HepG2 (cell line): ENCODE measurements around the gene OBSL1. TPM values are rescaled to one million over a fixed set of nuclear protein-coding genes. Genes with fewer than 3 reads are reported as not detected.
A peak's percentile ranks its signal among the peaks of the same experiment; 100 is the strongest.

Source experiments
- ATF7-NPFF ChIP-seq: sonication (generic); formaldehyde crosslinking; IDR thresholded peaks from 2 replicates; pipeline ENCODE4 v1.8.1; 2023; ENCODE audit warnings: mild to moderate bottlenecking, low read depth, missing genetic modification reagents, moderate library complexity
- BORCS8-MEF2B ChIP-seq: sonication (generic); formaldehyde crosslinking; IDR thresholded peaks from 2 replicates; pipeline ENCODE4 v1.8.0; 2022; ENCODE audit warnings: mild to moderate bottlenecking, missing genetic modification reagents
- GFI1 ChIP-seq: sonication (generic); formaldehyde crosslinking; IDR thresholded peaks from 2 replicates; pipeline ENCODE4 v1.5.0; 2020; ENCODE audit warnings: missing genetic modification reagents, mild to moderate bottlenecking, borderline replicate concordance
- KLF11 ChIP-seq: IDR thresholded peaks from 2 replicates; pipeline ENCODE4 v1.6.1; 2016; ENCODE audit warnings: missing compliant biosample characterization
- MAF1 ChIP-seq: sonication (generic); formaldehyde crosslinking; IDR thresholded peaks from 2 replicates; pipeline ENCODE4 v1.5.0; 2020; ENCODE audit warnings: missing genetic modification reagents, borderline replicate concordance
- MAFK ChIP-seq, 2 experiments: IDR thresholded peaks in 1 of 2; conservative IDR thresholded peaks in 1 of 2; 2 replicates each; pipeline ENCODE4 v1.6.1; 2011; ENCODE audit warnings: improper control_type of control experiment in 2 of 2, low read length in 2 of 2
- SPEN ChIP-seq: sonication (generic); formaldehyde crosslinking; IDR thresholded peaks from 2 replicates; pipeline ENCODE4 v1.5.1; 2020; ENCODE audit warnings: low read depth, mild to moderate bottlenecking, missing genetic modification reagents
- TARDBP ChIP-seq: sonication (generic); formaldehyde crosslinking; IDR thresholded peaks from 2 replicates; pipeline ENCODE4 v1.8.0; 2022; ENCODE audit warnings: mild to moderate bottlenecking, missing genetic modification reagents
- TEAD2 ChIP-seq: sonication (generic); formaldehyde crosslinking; IDR thresholded peaks from 2 replicates; pipeline ENCODE4 v1.9.0; 2021; ENCODE audit warnings: missing genetic modification reagents
- ZBTB43 ChIP-seq: sonication (generic); formaldehyde crosslinking; conservative IDR thresholded peaks from 2 replicates; pipeline ENCODE4 v1.4.0; 2020; ENCODE audit warnings: missing genetic modification reagents
- ZSCAN9 ChIP-seq: IDR thresholded peaks from 2 replicates; pipeline ENCODE4 v1.6.1; 2016; ENCODE audit warnings: borderline replicate concordance
- polyA plus RNA-seq, 8 experiments: library from polyadenylated mRNA; depleted of rRNA in 3 of 8; stranded (reverse) in 7 of 8; unstranded in 1 of 8; fragments of >200 nt; fragmentation: Illumina TruSeq in 4 of 8; extraction: Trizol in 4 of 8; gene quantifications; 2 replicates each; pipeline versions ENCODE4 v1.2.1 to v1.2.3, GENCODE V29; 2011 to 2016; ENCODE audit warnings: low read depth in 4 of 8, missing spikeins in 1 of 8, mixed read lengths in 1 of 8; ENCODE audit not compliant: insufficient read depth in 1 of 8
- total RNA-seq, 5 experiments: library from RNA; depleted of rRNA; stranded (reverse); fragments of >200 nt; fragmentation: Illumina TruSeq; extraction: Trizol; gene quantifications; 2 replicates each; pipeline ENCODE4 v1.2.3, GENCODE V29; 2016; ENCODE audit warnings: low read depth in 1 of 5
- TF ChIP-seq, protein P1 (sequence below): IDR thresholded peaks from 2 replicates; pipeline ENCODE4 v1.6.1; 2016; ENCODE audit warnings: low read depth, control low read depth
- TF ChIP-seq, protein P2 (sequence below): sonication (generic); formaldehyde crosslinking; IDR thresholded peaks from 2 replicates; pipeline ENCODE4 v1.5.0; 2020; ENCODE audit warnings: missing genetic modification reagents, mild to moderate bottlenecking, borderline replicate concordance
- TF ChIP-seq, protein P3 (sequence below), 2 experiments: sonication (generic) in 1 of 2; formaldehyde crosslinking in 1 of 2; IDR thresholded peaks; 2 replicates each; pipeline versions ENCODE4 v1.6.1 to v1.9.0; 2014 to 2022; ENCODE audit warnings: antibody characterized with exemption in 1 of 2, borderline replicate concordance in 1 of 2, inconsistent platforms in 1 of 2, low read depth in 1 of 2, missing genetic modification reagents in 1 of 2
- TF ChIP-seq, protein P4 (sequence below): sonication (generic); formaldehyde crosslinking; IDR thresholded peaks from 2 replicates; pipeline ENCODE4 v1.4.0; 2020; ENCODE audit warnings: mild to moderate bottlenecking, missing genetic modification reagents

Gene OBSL1
- total and polyA plus RNA-seq, 2 of the 13 experiments (the other 11 are each of a cell fraction or from before 2014, with no cell fraction given) = 86.7 to 218 TPM

GRCh38 chr2:219551441-219552381, 19.6 kb downstream of the OBSL1 start (continued):
- 0 out of 2 replicates have a peak, but pooled peaks have one; percentile 20 for TF ChIP-seq BORCS8-MEF2B (CRISPR knock-in tag)
- TF ChIP-seq ATF7-NPFF (CRISPR knock-in tag) = 0 out of 2 replicates have a peak, but pooled peaks have one; percentile 9
- no peak for TF ChIP-seq ZBTB43
- no peak for TF ChIP-seq KLF11 (CRISPR knock-in tag)
- TF ChIP-seq TARDBP (CRISPR knock-in tag) = 0 out of 2 replicates have a peak, but pooled peaks have one; percentile 47
- TF ChIP-seq GFI1 (CRISPR knock-in tag) = no peak
- TF ChIP-seq, protein P1, sequence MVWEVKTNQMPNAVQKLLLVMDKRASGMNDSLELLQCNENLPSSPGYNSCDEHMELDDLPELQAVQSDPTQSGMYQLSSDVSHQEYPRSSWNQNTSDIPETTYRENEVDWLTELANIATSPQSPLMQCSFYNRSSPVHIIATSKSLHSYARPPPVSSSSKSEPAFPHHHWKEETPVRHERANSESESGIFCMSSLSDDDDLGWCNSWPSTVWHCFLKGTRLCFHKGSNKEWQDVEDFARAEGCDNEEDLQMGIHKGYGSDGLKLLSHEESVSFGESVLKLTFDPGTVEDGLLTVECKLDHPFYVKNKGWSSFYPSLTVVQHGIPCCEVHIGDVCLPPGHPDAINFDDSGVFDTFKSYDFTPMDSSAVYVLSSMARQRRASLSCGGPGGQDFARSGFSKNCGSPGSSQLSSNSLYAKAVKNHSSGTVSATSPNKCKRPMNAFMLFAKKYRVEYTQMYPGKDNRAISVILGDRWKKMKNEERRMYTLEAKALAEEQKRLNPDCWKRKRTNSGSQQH = 0 out of 2 replicates have a peak, but pooled peaks have one; percentile 7
- TF ChIP-seq, protein P2, sequence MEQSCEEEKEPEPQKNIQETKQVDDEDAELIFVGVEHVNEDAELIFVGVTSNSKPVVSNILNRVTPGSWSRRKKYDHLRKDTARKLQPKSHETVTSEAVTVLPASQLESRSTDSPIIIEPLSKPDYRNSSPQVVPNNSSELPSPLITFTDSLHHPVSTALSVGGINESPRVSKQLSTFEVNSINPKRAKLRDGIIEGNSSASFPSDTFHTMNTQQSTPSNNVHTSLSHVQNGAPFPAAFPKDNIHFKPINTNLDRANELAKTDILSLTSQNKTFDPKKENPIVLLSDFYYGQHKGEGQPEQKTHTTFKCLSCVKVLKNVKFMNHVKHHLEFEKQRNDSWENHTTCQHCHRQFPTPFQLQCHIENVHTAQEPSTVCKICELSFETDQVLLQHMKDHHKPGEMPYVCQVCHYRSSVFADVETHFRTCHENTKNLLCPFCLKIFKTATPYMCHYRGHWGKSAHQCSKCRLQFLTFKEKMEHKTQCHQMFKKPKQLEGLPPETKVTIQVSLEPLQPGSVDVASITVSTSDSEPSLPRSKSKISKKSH (CRISPR knock-in tag) = no peak; the same call in 1 of the 2 replicates
- peak; percentile 5; the same call in 1 of the 2 replicates for TF ChIP-seq SPEN (CRISPR knock-in tag)
- no peak for TF ChIP-seq MAF1 (CRISPR knock-in tag)
- no peak for TF ChIP-seq ZSCAN9 (CRISPR knock-in tag)
- TF ChIP-seq, protein P3, sequence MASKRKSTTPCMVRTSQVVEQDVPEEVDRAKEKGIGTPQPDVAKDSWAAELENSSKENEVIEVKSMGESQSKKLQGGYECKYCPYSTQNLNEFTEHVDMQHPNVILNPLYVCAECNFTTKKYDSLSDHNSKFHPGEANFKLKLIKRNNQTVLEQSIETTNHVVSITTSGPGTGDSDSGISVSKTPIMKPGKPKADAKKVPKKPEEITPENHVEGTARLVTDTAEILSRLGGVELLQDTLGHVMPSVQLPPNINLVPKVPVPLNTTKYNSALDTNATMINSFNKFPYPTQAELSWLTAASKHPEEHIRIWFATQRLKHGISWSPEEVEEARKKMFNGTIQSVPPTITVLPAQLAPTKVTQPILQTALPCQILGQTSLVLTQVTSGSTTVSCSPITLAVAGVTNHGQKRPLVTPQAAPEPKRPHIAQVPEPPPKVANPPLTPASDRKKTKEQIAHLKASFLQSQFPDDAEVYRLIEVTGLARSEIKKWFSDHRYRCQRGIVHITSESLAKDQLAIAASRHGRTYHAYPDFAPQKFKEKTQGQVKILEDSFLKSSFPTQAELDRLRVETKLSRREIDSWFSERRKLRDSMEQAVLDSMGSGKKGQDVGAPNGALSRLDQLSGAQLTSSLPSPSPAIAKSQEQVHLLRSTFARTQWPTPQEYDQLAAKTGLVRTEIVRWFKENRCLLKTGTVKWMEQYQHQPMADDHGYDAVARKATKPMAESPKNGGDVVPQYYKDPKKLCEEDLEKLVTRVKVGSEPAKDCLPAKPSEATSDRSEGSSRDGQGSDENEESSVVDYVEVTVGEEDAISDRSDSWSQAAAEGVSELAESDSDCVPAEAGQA (IDR thresholded peaks at IDR 0.05; ENCODE audit: low read depth) = peak; percentile 7; the same call in 1 of the 2 replicates
- TF ChIP-seq, protein P3 (CRISPR knock-in tag; IDR thresholded peaks at IDR 0.05; ENCODE audit: borderline replicate concordance) = no peak
- no peak for TF ChIP-seq MAFK (conservative IDR thresholded peaks at IDR 0.05 in 1 of 2, IDR thresholded peaks at IDR 0.05 in 1 of 2; ENCODE audit: low read length in 2 of 2)
- TF ChIP-seq, protein P4, sequence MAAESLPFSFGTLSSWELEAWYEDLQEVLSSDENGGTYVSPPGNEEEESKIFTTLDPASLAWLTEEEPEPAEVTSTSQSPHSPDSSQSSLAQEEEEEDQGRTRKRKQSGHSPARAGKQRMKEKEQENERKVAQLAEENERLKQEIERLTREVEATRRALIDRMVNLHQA (CRISPR knock-in tag) = no peak
- TF ChIP-seq TEAD2 (CRISPR knock-in tag) = no peak
